Gastroesophageal sphincter (tissue), 3 donors: ENCODE results near the gene ARHGEF11.

ENCODE experiments used
- CTCF ChIP-seq, 4 experiments: fragments of 200-600 bp in 2 of 4; fragments of 450-650 bp in 2 of 4; sonication (generic) in 1 of 4; IDR thresholded peaks; one replicate each; pipeline ENCODE4 v1.5.1; 2017 to 2019; ENCODE audit warnings: antibody characterized with exemption in 4 of 4, mild to moderate bottlenecking in 2 of 4, moderate library complexity in 2 of 4
- EP300 ChIP-seq: sonication (generic); formaldehyde crosslinking; IDR thresholded peaks from one replicate; pipeline ENCODE4 v1.6.1; 2017; ENCODE audit warnings: antibody characterized with exemption, mild to moderate bottlenecking
- POLR2A ChIP-seq, 2 donors: fragments of 450-650 bp; IDR thresholded peaks; one replicate each; pipeline ENCODE4 v1.6.1; 2017; ENCODE audit warnings: antibody characterized with exemption in 2 of 2, mild to moderate bottlenecking in 2 of 2, moderate library complexity in 1 of 2
- POLR2AphosphoS5 ChIP-seq: sonication (generic); formaldehyde crosslinking; IDR thresholded peaks from one replicate; pipeline ENCODE4 v1.6.1; 2017; ENCODE audit warnings: antibody characterized with exemption

- TF ChIP-seq CTCF (IDR thresholded peaks at IDR 0.05): peak; percentile 39 to 86 (median 64)
- TF ChIP-seq POLR2A (IDR thresholded peaks at IDR 0.05): no peak
- no peak for TF ChIP-seq EP300
- no peak for TF ChIP-seq POLR2AphosphoS5
These were observed 28.6 kb upstream of the ARHGEF11 start for GRCh38 chr1:157073944-157074685.
